Colon (tissue), 2 donors: ENCODE measurements around the gene TEAD1.

Experiments used
- FAIRE-seq: peaks from 2 replicates; lab custom pipeline; 2012; peaks lifted over from hg19 to GRCh38; lab: Jason Lieb, UNC
- donor health status: control.
- donor health status: control.

The TEAD1 gene

GRCh38 chr11:12811861-12812260 lies 137.6 kb downstream of the TEAD1 start:
- FAIRE-seq, result no peak

- FAIRE-seq, result no peak
Measured at GRCh38 chr11:12812849-12813248, 138.6 kb downstream of the TEAD1 start.

GRCh38 chr11:12813371-12814225 lies 139.4 kb downstream of the TEAD1 start:
- no peak for FAIRE-seq

- no peak for FAIRE-seq
Measured at GRCh38 chr11:12815129-12815480, 140.9 kb downstream of the TEAD1 start.

GRCh38 chr11:12815931-12816494 lies 141.8 kb downstream of the TEAD1 start:
- no peak for FAIRE-seq

GRCh38 chr11:12817681-12818332 lies 143.6 kb downstream of the TEAD1 start:
- no peak for FAIRE-seq

- FAIRE-seq, result no peak
Measured at GRCh38 chr11:12818333-12819015, 144.3 kb downstream of the TEAD1 start.

- FAIRE-seq, result no peak
Measured at GRCh38 chr11:12822392-12823022, 148.3 kb downstream of the TEAD1 start.

GRCh38 chr11:12824281-12825041 lies 150.2 kb downstream of the TEAD1 start:
- no peak for FAIRE-seq

- FAIRE-seq, result no peak
Measured at GRCh38 chr11:12826441-12826840, 152.2 kb downstream of the TEAD1 start.

GRCh38 chr11:12827369-12827768 lies 153.1 kb downstream of the TEAD1 start:
- no peak for FAIRE-seq

GRCh38 chr11:12827929-12828812 lies 153.9 kb downstream of the TEAD1 start:
- FAIRE-seq, result no peak

GRCh38 chr11:12829131-12829530 lies 154.9 kb downstream of the TEAD1 start:
- FAIRE-seq, result no peak

- FAIRE-seq, result no peak
Measured at GRCh38 chr11:12829540-12830314, 155.5 kb downstream of the TEAD1 start.

GRCh38 chr11:12831471-12832202 lies 157.4 kb downstream of the TEAD1 start:
- FAIRE-seq, result no peak

GRCh38 chr11:12832480-12833224 lies 158.4 kb downstream of the TEAD1 start:
- no peak for FAIRE-seq

- FAIRE-seq, result no peak
Measured at GRCh38 chr11:12834166-12834565, 159.9 kb downstream of the TEAD1 start.

GRCh38 chr11:12834630-12835029 lies 160.4 kb downstream of the TEAD1 start:
- FAIRE-seq, result no peak
